GM10266 (cell line): Measurements from ENCODE around the gene POMC.
A peak's percentile ranks its signal among the peaks of the same experiment; 100 is the strongest.
"Not testable (repeated sequence)": the region's sequence is repeated elsewhere in the genome, so short reads cannot be mapped to it uniquely, and the experiment has no call there.

ENCODE experiments used
- DNase-seq: peaks from one replicate; pipeline ENCODE4 v3.0.0; 2012; ENCODE audit errors: extremely low spot score
- CTCF ChIP-seq: IDR thresholded peaks from 2 replicates; pipeline ENCODE4 v1.5.1; 2012; ENCODE audit warnings: mild to moderate bottlenecking, low read depth; ENCODE audit not compliant: control insufficient read depth, insufficient read depth; ENCODE audit errors: missing control alignments

Gene POMC

GRCh38 chr2:25168256-25169072, at the start of gene POMC:
POMC (minus strand) TSS chr2:25168580; CDS start chr2:25164772, 3,808 bp downstream.
- DNase-seq: peak; percentile 57
- no peak for TF ChIP-seq CTCF

GRCh38 chr2:25218100-25218499, 49.7 kb upstream of the POMC start:
- TF ChIP-seq CTCF: no peak
- no peak for DNase-seq

- DNase-seq: peak; percentile 94
- TF ChIP-seq CTCF: no peak
Observed at GRCh38 chr2:25215948-25216679, 47.7 kb upstream of the POMC start.

- no peak for DNase-seq
- no peak for TF ChIP-seq CTCF
Observed at GRCh38 chr2:25215232-25215631, 46.9 kb upstream of the POMC start.

GRCh38 chr2:25213229-25213628, 44.8 kb upstream of the POMC start:
- TF ChIP-seq CTCF: no peak
- no peak for DNase-seq

- not testable (repeated sequence) for DNase-seq
Observed at GRCh38 chr2:25210923-25211322, 42.5 kb upstream of the POMC start.

- no peak for DNase-seq
- no peak for TF ChIP-seq CTCF
Observed at GRCh38 chr2:25207078-25207545, 38.7 kb upstream of the POMC start.
